Measurements from ENCODE around the gene SELENOM. TPM values are rescaled to one million over a fixed set of nuclear protein-coding genes. Genes with fewer than 3 reads are reported as not detected.
A peak's percentile ranks its signal among the peaks of the same experiment; 100 is the strongest.

Gene SELENOM
- total RNA-seq, 8 experiments from 2014 or later = 17.1 to 366 (median 42.5) TPM

GRCh38 chr22:31127181-31127772, 19.9 kb upstream of the SELENOM start:
- H3K4me3 ChIP-seq = no peak overlapping the region
- H3K4me1 ChIP-seq (replicated peaks in 1 of 2) = peaks cover 4 to 9% of the 10 kb centered on the region in 2 donors
- no peak overlapping the region for H3K27ac ChIP-seq
- in situ Hi-C loops (cut with MboI; ENCODE audit: low pct_unique_long_range_greater_than_20kb in 2 of 9, low sequenced_read_pairs in 9 of 9, unreplicated experiment in 9 of 9) = loop anchor here in 1 of 9 experiments (25.0 kb wide), 1 partner anchor 110 kb away; no protein-coding TSS in a partner anchor
- WGBS, 10 experiments = 92% methylated on average over 2 of the region's 19 CpGs; no CpG with 5 or more reads in 9 of the 10 experiments
- ATAC-seq (replicated peaks in 6 of 8) = peak in 3 of 8 experiments; percentile 70 to 91 (median 83)

GRCh38 chr22:31126869-31127175, 19.5 kb upstream of the SELENOM start:
- H3K4me3 ChIP-seq = no peak overlapping the region
- ATAC-seq (replicated peaks in 6 of 8) = no peak
- no peak overlapping the region for H3K27ac ChIP-seq
- 100% methylated on average over 1 of the region's 13 CpGs; no CpG with 5 or more reads in 9 of the 10 experiments for WGBS, 10 experiments
- in situ Hi-C loops (cut with MboI; ENCODE audit: low pct_unique_long_range_greater_than_20kb in 2 of 9, low sequenced_read_pairs in 9 of 9, unreplicated experiment in 9 of 9) = loop anchor here in 1 of 9 experiments (25.0 kb wide), 1 partner anchor 110 kb away; no protein-coding TSS in a partner anchor
- H3K4me1 ChIP-seq (replicated peaks in 1 of 2) = peaks cover 5 to 10% of the 10 kb centered on the region in 2 donors

GRCh38 chr22:31126128-31126868, 18.9 kb upstream of the SELENOM start:
- in situ Hi-C loops (cut with MboI; ENCODE audit: low pct_unique_long_range_greater_than_20kb in 2 of 9, low sequenced_read_pairs in 9 of 9, unreplicated experiment in 9 of 9) = loop anchor here in 1 of 9 experiments (25.0 kb wide), 1 partner anchor 111 kb away; no protein-coding TSS in a partner anchor
- no peak for ATAC-seq (replicated peaks in 6 of 8)
- H3K4me3 ChIP-seq = no peak overlapping the region
- H3K27ac ChIP-seq = no peak overlapping the region
- WGBS, 10 experiments = 78 to 100% (median 81%) methylated on average over 1 to 7 of the region's 22 CpGs; no CpG with 5 or more reads in 3 of the 10 experiments
- H3K4me1 ChIP-seq (replicated peaks in 1 of 2) = peaks cover 5 to 10% of the 10 kb centered on the region in 2 donors

- in situ Hi-C loops (cut with MboI; ENCODE audit: low pct_unique_long_range_greater_than_20kb in 2 of 9, low sequenced_read_pairs in 9 of 9, unreplicated experiment in 9 of 9) = loop anchor here in 1 of 9 experiments (25.0 kb wide), 1 partner anchor 112 kb away; no protein-coding TSS in a partner anchor
- no peak for ATAC-seq (replicated peaks in 6 of 8)
- peaks cover 5 to 10% of the 10 kb centered on the region in 2 donors for H3K4me1 ChIP-seq (replicated peaks in 1 of 2)
- 100% methylated on average over 1 of the region's 12 CpGs; no CpG with 5 or more reads in 9 of the 10 experiments for WGBS, 10 experiments
- no peak overlapping the region for H3K27ac ChIP-seq
- no peak overlapping the region for H3K4me3 ChIP-seq
Observed at GRCh38 chr22:31125521-31126117, 18.3 kb upstream of the SELENOM start.

- ATAC-seq (replicated peaks in 6 of 8) = no peak
- 10 to 86% (median 80%) methylated on average over 1 to 5 of the region's 14 CpGs; no CpG with 5 or more reads in 6 of the 10 experiments for WGBS, 10 experiments
- in situ Hi-C loops (cut with MboI; ENCODE audit: low pct_unique_long_range_greater_than_20kb in 2 of 9, low sequenced_read_pairs in 9 of 9, unreplicated experiment in 9 of 9) = loop anchor here in 1 of 9 experiments (25.0 kb wide), 1 partner anchor 112 kb away; no protein-coding TSS in a partner anchor
Observed at GRCh38 chr22:31124811-31125465, 17.6 kb upstream of the SELENOM start.

GRCh38 chr22:31124290-31124689, 16.9 kb upstream of the SELENOM start:
- Histone ChIP-seq H3K27ac (no peak overlapping the region), H3K4me3 (no peak overlapping the region), H3K4me1 (replicated peaks in 1 of 2) (peaks cover 11 to 17% of the 10 kb centered on the region in 2 donors)
- ATAC-seq (replicated peaks in 6 of 8) = no peak
- WGBS, 10 experiments = 30 to 80% (median 50%) methylated on average over 1 to 3 of the region's 3 CpGs; no CpG with 5 or more reads in 5 of the 10 experiments
- in situ Hi-C loops (cut with MboI; ENCODE audit: low pct_unique_long_range_greater_than_20kb in 2 of 9, low sequenced_read_pairs in 9 of 9, unreplicated experiment in 9 of 9) = no loop called here

More at GRCh38 chr22:31124811-31125465, 17.6 kb upstream of the SELENOM start:
- Histone ChIP-seq H3K4me1 (replicated peaks in 1 of 2) (peaks cover 10 to 16% of the 10 kb centered on the region in 2 donors), H3K27ac (no peak overlapping the region), H3K4me3 (no peak overlapping the region)

GRCh38 chr22:31123292-31123602, 15.9 kb upstream of the SELENOM start:
- H3K4me1 ChIP-seq (replicated peaks in 1 of 2) = peaks cover 11 to 17% of the 10 kb centered on the region in 2 donors
- in situ Hi-C loops (cut with MboI; ENCODE audit: low pct_unique_long_range_greater_than_20kb in 2 of 9, low sequenced_read_pairs in 9 of 9, unreplicated experiment in 9 of 9) = no loop called here
- H3K4me3 ChIP-seq = peak overlapping the region; percentile 49 to 85 (median 57)
- H3K27ac ChIP-seq = peak overlapping the region in 1 of 2 donors; percentile 60
- ATAC-seq (replicated peaks in 6 of 8) = peak in 1 of 8 experiments; percentile 20
- whole genome bisulfite sequencing, 10 experiments = 40 to 83% (median 65%) methylated on average over 1 to 4 of the region's 4 CpGs; no CpG with 5 or more reads in 3 of the 10 experiments

GRCh38 chr22:31122532-31123291, 15.3 kb upstream of the SELENOM start, which contains the start of gene INPP5J:
Gene INPP5J, plus strand, starts transcription at chr22:31122966. Its CDS starts 49 bp downstream, at chr22:31123015.
- 0 to 20% (median 0%) methylated on average over 1 to 3 of the region's 10 CpGs; no CpG with 5 or more reads in 4 of the 10 experiments for WGBS, 10 experiments
- H3K4me3 ChIP-seq = peak within 1 kb of the TSS; percentile 49 to 85 (median 57)
- H3K4me1 ChIP-seq (replicated peaks in 1 of 2) = peaks cover 11 to 17% of the 10 kb centered on the region in 2 donors
- in situ Hi-C loops (cut with MboI; ENCODE audit: low pct_unique_long_range_greater_than_20kb in 2 of 9, low sequenced_read_pairs in 9 of 9, unreplicated experiment in 9 of 9) = no loop called here
- ATAC-seq (replicated peaks in 6 of 8) = peak; percentile 58 to 97 (median 93)
- H3K27ac ChIP-seq = peak within 1 kb of the TSS; percentile 41 to 60

GRCh38 chr22:31122196-31122531, 14.8 kb upstream of the SELENOM start:
- ATAC-seq (replicated peaks in 6 of 8) = peak in 5 of 8 experiments; percentile 3 to 13 (median 9)
- in situ Hi-C loops (cut with MboI; ENCODE audit: low pct_unique_long_range_greater_than_20kb in 2 of 9, low sequenced_read_pairs in 9 of 9, unreplicated experiment in 9 of 9) = no loop called here
- H3K27ac ChIP-seq = no peak overlapping the region
- WGBS, 10 experiments = 82 to 100% (median 93%) methylated on average over 1 to 2 of the region's 2 CpGs; no CpG with 5 or more reads in 4 of the 10 experiments
- H3K4me3 ChIP-seq = no peak overlapping the region
- peaks cover 11 to 17% of the 10 kb centered on the region in 2 donors for H3K4me1 ChIP-seq (replicated peaks in 1 of 2)

GRCh38 chr22:31121403-31121802, 14.0 kb upstream of the SELENOM start:
- no peak overlapping the region for H3K27ac ChIP-seq
- ATAC-seq (replicated peaks in 6 of 8) = no peak
- in situ Hi-C loops (cut with MboI; ENCODE audit: low pct_unique_long_range_greater_than_20kb in 2 of 9, low sequenced_read_pairs in 9 of 9, unreplicated experiment in 9 of 9) = no loop called here
- H3K4me1 ChIP-seq (replicated peaks in 1 of 2) = peaks cover 11 to 17% of the 10 kb centered on the region in 2 donors
- no peak overlapping the region for H3K4me3 ChIP-seq
- 80 to 100% (median 97%) methylated on average over 1 to 4 of the region's 4 CpGs; no CpG with 5 or more reads in 5 of the 10 experiments for WGBS, 10 experiments

- Histone ChIP-seq H3K4me3 (no peak overlapping the region), H3K27ac (no peak overlapping the region), H3K4me1 (replicated peaks in 1 of 2) (peaks cover 11 to 17% of the 10 kb centered on the region in 2 donors)
- 88% methylated on average over 1 of the region's 1 CpG; no CpG with 5 or more reads in 9 of the 10 experiments for WGBS, 10 experiments
- ATAC-seq (replicated peaks in 6 of 8) = no peak
- in situ Hi-C loops (cut with MboI; ENCODE audit: low pct_unique_long_range_greater_than_20kb in 2 of 9, low sequenced_read_pairs in 9 of 9, unreplicated experiment in 9 of 9) = no loop called here
Observed at GRCh38 chr22:31120642-31121041, 13.3 kb upstream of the SELENOM start.

- 67 to 100% methylated on average over 1 of the region's 5 CpGs; no CpG with 5 or more reads in 8 of the 10 experiments for WGBS, 10 experiments
- Histone ChIP-seq H3K4me3 (no peak overlapping the region), H3K4me1 (replicated peaks in 1 of 2) (peaks cover 11 to 17% of the 10 kb centered on the region in 2 donors), H3K27ac (no peak overlapping the region)
- in situ Hi-C loops (cut with MboI; ENCODE audit: low pct_unique_long_range_greater_than_20kb in 2 of 9, low sequenced_read_pairs in 9 of 9, unreplicated experiment in 9 of 9) = no loop called here
- ATAC-seq (replicated peaks in 6 of 8) = peak in 2 of 8 experiments; percentile 9
Observed at GRCh38 chr22:31120230-31120629, 12.9 kb upstream of the SELENOM start.

Measured in motor neuron (in vitro differentiated cells).